GM21717 (cell line): ENCODE results near the gene PSMD11.
"Not testable (repeated sequence)": the region's sequence is repeated elsewhere in the genome, so short reads cannot be mapped to it uniquely, and the experiment has no call there.

Source experiments
- ATAC-seq: cut with Tn5 transposase; IDR thresholded peaks from one replicate; pipeline ENCODE4 v1.9.1; 2021; ENCODE audit warnings: mild to moderate bottlenecking, moderate library complexity; ENCODE audit not compliant: unreplicated experiment

PSMD11 gene

DNA sequence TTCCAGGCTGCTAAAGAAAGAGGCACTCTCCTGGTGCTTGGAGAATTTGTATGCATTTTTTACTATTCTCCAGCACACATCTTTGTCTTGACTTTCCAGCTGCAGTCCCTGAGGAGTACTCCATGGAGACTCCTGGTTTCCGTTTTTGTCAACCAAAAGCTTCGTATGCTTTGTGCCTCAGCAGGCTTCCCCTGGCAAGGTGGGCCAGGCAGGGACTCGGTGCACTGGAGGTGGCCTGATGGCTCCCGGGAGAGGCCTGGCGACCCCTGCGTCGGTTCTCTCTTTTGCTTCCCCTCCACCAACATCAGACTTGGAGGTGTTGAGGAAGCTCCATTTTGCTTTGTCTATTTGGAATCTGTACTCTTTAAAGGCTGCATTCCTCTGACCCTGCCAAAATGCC, 66.2 kb downstream of the PSMD11 start:
- no peak for ATAC-seq

DNA sequence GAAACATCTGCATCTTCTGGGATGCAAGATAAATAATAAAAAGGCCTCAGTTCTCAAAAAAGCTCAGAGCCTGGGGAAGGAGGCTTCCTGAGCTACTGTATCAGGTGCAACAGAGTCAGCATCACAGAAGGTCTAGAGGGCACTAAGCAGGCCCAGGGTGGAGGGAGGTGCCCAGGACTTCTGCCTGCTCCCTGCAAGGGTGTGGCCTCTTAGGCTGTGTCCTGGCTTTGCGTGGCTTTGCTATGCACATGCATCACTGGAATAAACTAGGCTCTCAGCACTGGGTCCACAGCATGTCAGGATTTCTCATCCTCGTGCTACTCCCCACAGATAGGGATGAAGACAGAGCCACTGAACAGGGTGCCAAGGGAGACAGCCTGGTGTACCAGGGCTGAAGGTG, 68.0 kb downstream of the PSMD11 start:
- no peak for ATAC-seq

DNA sequence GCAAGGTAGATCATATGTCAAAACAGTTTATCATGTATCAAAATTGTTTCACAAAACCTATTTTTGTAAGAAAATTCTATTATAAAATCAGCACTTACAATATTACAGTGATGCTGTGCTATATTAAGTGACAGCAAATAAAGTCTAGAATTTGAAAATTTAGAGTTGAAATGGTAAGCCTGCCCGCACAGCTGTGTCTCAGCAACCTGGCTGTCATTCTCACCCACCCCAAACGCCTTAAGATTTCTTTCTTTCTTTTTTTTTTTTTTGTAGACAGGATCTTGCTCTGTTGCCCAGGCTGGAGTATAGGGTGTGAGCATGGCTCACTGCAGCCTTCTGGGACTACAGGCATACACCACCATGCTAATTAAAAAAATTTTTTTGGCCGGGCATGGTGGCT, 69.3 kb downstream of the PSMD11 start:
- ATAC-seq, result no peak

DNA sequence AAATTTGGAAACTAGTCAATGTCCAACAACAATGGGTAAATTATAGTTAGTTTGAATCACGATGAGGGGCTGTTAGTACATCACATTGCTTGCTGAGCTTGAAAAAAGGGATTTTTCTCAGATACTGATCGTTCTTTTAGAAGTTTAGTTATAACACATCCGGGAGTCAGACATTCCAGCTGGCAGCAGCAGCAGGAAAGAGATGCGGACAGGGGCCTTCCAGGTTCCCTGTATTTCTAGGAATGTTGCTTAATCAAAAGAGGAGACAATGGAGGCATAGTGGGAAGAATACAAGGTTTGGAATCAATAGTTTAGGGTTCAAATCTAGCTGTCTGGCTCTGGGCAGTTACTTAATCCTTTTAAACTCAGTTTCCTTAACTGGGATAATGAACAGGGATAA, 70.3 kb downstream of the PSMD11 start:
- ATAC-seq, result no peak

DNA sequence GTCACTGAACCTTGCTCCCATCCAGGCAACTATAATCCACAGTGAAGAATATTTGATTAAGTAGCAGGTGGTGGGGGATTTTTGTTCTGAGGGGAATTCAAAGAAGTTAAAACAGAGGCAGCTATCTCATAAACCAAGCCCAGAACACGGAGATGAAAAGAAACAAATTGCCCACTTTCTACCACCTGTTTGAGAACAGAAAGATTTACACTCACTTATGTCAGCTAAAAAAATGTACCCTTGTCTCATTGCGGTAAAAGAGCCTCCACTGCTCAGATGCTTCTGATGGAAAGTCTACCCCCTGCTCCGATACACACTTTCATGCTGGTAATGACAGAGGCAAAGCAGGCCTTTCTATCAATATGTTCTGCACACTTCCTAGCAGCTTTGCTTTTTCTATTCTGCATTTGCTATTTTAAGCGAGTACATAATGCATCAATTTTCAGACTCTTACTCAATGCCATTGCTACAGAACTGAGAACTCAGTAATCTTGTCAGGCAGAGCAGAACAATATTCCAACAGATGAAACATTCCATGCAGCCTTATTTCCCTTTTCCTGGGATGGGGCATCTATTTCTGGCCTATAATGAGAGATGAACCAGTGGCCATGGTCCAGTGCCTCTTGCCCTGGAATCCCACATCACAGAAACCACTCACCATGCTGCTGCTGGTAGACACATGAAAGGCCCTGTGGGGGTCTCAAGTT, 71.5 kb downstream of the PSMD11 start:
- no peak for ATAC-seq

DNA sequence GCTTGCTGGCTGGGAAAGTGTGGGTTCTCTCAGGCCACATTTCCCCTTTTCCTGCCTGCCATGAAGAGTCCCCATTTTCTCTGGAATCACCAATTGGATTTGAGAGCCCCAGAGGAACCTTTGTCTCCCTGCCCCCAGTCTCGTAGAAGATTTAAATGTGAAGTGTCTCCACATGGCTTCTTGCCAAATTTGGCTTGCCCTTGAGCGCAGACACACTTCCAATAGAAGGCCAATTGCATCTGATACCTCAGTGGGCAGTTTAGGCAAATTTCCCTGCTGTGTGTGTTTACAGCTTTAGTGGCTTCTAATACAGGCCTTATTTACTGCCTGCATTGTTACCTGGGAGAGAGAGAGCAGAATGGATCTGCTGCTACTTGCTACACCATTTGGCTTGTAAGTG, 72.1 kb downstream of the PSMD11 start:
- ATAC-seq, result no peak

DNA sequence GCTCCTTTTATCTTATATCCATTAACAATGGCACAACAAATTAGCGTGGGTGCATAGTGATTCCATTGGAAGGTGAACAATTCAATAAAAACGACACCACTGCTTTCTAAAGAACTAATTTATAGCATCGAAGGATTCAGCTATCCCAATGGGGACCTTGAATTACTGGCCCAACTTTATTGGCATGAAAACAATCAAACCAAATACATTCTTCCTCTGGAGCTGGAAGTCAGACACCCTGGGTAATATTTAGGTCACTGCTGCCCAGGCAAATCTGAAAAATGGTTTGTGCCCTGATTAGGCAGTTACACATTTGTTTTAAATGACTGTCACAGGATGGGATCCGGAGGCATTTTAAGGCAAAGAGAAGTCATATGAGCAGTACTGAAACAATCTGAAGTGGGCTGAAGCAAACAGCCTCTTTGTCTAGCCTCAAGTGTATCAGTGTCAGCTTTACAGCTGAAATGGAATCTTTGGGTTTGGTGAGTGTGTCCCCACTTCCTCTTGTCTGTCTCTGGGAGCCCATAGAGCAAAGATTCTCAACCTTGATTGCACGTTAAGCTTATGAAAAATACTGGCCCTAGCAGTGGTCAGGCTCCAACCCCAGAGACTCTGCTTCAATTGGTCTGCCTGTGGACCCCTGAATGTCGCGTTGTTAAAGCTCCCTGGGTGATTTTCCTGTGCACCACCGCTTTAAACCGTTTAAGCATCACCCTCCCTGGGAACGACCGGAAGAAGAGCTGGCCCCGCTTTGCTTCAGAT, 72.8 kb downstream of the PSMD11 start:
- no peak for ATAC-seq

DNA sequence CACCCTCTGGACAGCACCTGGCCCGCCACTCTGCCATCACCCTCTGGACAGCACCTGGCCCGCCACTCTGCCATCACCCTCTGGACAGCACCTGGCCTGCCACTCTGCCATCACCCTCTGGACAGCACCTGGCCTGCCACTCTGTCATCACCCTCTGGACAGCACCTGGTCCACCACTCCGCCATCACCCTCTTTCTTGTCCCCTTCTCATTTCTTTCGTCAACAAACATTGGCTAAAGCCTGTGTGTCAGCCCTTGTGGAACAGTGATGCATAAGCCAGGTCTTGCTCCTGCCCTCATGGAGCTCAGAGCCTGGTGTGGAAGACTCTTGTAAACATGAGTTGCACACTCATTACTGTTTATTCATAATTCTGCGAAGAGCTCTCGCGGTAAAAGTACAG, 73.7 kb downstream of the PSMD11 start:
- ATAC-seq, result no peak

DNA sequence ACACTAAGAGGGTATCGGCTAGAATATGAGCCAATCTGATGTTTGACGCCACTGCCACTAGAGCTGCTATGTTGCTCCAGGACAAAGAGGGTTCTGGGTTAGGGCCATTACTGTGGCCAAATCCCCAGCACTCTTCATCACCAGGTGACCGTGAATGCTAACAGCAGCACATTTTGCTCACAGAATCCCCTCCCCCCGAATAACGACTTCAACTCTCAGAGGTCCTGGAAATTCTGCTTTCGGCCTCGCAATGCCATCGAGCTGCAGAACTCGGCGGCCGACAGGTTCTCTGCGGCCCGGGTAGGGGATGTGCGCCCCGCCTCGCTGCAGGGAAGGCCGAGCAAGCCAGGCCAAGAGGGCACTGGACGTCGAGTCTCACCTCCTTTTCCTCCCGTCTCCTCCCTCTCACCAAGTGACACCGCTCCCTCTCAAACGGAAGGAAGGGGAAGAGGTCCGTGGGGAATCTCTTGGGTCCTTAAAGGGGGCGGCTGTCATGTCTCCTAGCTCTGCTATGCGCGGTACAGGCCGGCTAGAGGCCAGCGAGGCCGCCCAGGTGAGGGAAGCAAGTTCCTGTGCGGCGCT, 74.4 kb downstream of the PSMD11 start:
- no peak for ATAC-seq

DNA sequence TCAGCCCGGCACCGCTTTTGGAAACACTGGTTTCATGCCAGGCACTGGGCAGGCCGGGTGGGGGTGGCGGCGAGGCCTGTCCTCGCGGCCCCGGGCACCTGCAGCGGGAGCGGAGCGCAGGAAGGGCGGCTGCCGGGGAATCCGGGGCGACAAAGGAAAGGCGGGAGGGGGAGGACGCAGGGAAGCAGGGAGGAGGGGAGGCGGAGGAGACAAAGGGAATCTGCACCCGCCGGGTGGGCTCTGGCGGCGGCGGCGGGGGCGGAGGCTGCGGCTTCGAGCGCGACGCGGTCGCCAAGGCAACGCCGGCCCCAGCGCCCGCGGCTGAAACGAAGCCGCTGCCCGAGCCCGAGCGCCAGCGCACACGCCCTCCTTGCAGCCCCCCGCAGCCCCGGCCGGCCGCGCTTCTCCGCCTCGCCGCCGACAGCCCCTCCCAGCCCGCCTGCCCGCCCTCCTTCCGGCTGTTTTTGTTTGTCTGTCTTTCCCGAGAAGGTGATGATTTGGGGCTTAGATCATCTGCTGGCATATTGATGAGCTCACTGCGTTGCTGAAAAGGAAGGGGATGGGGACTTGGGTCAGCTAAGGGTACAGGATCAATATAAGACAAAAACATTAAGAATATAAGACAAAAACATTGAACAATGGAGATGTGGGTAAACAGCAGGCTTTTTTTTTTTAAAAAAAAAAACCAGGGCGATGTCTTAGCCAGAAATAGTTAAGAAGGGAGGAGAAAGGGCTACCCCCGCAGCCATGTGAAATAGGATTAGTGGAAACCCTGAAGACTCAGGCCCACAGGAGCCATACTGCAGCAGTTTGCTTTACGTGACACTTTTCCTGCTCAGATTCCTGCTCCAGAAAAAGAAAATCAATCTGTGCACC, 75.2 kb downstream of the PSMD11 start:
- ATAC-seq, result no peak

DNA sequence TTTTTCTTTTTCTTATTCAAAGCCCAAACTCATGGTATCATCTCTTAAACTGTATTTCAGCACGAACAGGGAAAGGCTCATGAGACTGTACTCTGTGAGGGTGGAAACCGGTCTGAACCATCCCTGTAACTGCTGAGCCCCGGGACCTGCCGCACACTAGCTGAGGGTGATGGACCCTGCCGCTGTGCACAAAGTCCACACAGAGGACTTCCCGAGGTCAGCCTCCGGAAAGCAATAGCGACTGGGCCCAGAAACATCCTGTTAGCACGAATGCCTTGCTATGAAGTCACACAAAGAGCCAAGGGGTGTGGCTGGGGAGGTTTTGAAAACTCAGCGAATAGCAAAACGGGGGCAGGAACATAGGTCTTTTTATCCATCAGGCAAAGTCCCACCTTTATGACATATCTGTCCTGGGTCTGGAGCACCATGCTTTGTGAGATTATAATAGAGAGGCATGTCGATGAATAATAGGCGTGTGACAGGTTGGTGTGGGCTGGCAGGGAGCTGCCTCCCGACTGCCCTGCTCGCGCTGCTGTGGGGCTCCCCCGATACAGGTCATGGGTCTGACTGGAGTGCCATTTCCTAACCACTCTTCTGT, 75.9 kb downstream of the PSMD11 start:
- ATAC-seq, result no peak

DNA sequence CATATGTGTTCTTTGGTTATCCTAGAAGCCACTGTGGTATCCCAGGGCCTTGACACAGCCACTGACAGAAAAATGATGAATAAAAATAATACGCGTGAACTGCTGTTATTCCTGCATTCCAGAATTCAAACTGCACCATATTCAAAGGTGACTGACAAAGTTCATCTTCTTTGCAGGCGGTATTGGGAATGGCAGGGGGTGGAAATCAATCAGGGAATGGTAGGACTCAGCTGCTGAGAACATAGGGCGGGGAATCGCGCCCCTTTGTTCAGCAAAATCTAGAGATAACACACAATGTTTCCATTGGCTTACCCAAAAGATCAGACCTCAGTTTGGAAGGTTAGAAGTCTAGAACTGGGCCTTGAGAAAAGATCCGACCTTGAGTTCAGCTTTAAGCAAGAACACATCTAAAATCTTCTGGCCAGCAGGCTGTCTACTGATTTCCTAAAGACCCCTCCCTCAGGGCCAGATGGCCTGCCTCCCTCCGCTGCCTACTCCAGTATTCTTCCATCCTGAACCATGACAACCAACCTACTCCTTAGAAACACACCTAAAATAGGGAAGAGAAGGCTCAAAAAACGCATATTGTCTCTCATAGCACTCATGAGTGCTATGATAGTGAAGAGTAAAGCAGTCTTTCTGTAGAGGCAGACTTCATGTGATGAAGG, 76.6 kb downstream of the PSMD11 start:
- ATAC-seq, result no peak

DNA sequence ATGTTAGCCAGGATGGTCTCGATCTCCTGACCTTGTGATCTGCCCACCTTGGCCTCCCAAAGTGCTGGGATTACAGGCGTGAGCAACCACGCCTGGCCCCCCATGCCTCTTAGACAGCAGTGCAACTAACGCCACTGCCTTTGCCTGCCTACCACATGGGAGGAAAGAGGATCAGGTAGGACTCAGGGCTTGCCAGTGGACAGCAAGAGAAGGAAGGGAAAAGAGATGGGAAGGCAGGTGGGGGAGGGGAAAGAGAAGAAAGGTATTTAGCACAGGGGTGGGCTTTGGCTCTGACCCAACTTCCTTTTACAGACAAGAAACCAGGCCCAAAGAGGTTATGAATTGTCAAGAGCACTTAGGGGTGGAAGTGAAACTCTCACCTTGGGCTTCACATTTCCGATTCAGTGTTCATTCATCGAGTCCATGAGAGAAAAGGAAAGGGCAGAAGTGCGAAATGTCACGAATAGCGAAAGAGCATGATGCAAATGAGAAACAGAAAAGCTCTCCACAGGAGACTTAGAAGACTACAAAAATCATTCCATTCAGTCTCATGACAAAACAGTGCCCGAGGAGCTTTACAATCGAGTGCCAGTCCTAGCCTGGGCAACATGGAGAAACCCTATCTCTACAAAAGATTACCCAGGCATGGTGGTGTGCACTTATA, 78.8 kb downstream of the PSMD11 start:
- ATAC-seq, result peak; percentile 52

DNA sequence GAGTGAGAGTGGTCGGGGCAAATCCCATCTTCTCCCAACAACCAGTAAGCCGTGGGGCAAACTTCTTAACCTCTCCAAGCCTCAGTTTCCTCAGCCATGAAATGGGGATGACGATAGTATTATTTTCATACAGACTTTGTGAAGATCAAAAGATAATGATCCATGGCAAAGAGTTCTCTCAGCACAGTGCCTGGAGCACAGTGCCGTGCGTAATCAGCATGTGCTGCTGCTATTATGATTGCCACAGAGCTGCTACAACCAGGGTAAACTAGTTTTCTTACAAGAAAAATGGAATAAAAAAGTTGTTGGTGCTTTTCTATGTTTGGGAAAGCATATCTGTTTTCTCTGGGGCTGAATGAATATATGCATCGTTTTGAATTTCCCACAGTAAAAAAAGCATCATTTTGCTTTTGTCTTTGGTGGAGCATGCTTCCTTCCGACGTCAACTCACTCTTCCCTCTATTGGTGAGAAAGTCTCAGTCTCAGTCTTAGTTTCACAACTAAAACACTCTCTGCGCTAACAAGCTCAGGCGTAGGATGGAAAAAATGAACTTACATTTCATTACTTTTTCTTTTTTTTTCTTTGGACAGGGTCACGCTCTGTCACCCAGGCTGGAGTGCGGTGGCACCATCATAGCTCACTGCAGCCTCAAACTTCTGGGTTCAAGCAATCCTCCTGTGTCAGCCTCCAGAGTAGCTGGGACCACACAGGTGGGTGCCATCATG, 79.7 kb downstream of the PSMD11 start:
- ATAC-seq, result peak; percentile 33

DNA sequence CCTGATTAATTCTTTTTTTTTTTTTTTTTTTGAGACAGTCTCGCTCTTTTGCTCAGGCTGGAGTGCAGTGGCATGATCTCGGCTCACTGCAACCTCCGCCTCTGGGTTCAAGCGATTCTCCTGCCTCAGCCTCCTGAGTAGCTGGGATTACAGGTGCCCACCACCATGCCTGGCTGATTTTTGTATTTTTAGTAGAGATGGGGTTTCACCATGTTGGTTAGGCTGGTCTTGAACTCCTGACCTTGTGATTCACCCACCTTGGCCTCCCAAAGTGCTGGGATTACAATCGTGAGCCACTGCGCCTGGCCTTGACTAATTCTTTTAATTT, 80.2 kb downstream of the PSMD11 start:
- not testable (repeated sequence) for ATAC-seq

DNA sequence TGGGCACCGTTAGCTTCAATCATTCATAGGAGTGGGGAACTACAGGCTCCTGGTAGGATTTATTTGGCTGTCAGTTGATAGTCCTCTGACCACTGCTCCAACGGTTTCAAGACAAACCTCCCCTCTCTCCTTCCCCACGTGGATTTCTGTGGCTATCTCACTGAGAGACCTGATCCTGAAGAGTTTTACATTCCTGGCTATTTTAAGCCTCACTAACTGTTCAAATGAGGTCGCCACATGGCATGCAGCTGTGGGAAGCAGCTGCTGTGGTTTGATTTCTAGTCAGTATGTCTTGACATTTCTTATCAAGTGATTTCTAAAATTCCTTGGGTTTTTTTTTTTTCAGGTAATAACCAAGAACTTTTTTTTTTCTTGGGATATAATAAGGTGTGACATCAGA, 80.8 kb downstream of the PSMD11 start:
- no peak for ATAC-seq

DNA sequence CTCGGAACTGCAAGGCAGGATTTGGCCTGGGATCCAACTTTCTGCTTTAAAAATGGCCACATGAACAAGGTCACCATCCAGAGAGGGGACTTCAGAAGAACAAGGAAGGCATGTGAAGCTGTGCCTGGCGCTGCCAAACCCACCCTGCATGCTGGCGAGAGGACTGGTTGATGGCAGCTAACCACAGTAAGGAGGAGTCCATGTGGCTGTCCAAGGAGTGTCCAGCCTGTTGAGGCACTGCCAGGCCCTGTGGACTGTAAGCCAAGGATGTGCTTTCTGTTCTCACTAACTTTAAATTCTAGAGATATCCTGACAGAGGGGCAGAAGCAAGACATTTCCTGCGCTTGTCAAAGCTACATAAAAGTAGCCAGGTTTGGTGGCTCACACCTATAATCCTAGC, 82.8 kb downstream of the PSMD11 start:
- no peak for ATAC-seq

DNA sequence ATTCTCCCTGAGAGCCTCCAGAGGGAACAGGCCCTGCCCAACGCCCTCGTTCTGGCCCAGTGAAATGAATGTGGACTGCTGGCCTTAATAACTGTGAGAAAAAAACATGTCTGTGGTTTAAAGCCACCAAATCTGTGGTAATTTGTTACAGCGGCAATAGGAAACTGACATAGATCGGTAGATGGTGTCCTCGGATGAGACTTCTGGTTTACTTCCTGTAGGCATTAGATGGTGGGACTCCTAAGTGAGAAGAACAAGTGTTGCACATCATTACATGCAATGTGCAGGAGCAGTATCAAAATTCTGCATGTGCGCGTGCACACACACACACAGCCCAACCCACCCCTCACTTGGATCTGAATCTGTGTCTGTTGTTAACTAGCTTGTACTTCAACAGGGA, 84.5 kb downstream of the PSMD11 start:
- no peak for ATAC-seq

DNA sequence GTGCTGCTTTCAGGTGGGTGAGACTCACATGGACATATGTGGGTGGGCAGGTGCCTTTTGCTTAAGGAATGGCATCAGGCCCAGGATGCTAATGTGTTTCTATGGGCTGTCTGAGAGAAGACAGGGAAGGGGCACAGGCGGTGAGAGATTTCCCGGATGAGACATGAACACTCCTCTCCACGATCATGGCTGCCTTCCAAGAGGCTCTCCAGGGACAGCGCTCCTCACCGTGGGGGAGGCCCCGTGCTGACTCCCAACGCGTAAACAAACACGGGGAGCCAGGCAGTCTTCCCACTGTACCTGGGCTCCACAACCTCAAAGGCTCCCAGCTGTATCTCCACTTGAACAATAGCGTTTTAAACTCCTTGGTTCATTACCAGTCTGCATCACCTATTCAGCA, 85.3 kb downstream of the PSMD11 start:
- ATAC-seq, result no peak
